Stimulated activated CD4-positive, alpha-beta T cell treated with anti-CD3 and anti-CD28 coated beads, Interleukin-4, amount 100 ng/mL, for 48 hours (primary cell): ENCODE data around the gene HOXD9.

Source experiments
- DNase-seq, 2 donors: peaks; one replicate each; pipeline ENCODE4 v3.0.0-alpha.2; 2020; ENCODE audit warnings: low read depth in 2 of 2

HOXD9 gene

DNA sequence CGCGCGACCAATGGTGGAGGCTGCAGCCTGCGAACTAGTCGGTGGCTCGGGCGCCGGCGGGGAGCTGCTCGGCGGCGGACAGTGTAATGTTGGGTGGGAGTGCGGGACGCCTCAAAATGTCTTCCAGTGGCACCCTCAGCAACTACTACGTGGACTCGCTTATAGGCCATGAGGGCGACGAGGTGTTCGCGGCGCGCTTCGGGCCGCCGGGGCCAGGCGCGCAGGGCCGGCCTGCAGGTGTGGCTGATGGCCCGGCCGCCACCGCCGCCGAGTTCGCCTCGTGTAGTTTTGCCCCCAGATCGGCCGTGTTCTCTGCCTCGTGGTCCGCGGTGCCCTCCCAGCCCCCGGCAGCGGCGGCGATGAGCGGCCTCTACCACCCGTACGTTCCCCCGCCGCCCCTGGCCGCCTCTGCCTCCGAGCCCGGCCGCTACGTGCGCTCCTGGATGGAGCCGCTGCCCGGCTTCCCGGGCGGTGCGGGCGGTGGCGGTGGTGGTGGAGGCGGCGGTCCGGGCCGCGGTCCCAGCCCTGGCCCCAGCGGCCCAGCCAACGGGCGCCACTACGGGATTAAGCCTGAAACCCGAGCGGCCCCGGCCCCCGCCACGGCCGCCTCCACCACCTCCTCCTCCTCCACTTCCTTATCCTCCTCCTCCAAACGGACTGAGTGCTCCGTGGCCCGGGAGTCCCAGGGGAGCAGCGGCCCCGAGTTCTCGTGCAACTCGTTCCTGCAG, at the start of gene HOXD9:
TSS of gene HOXD9 (plus strand) at position 37 of the 728 bp plus-strand sequence. CDS start at position 87, 50 bp downstream.
- no peak for DNase-seq

DNA sequence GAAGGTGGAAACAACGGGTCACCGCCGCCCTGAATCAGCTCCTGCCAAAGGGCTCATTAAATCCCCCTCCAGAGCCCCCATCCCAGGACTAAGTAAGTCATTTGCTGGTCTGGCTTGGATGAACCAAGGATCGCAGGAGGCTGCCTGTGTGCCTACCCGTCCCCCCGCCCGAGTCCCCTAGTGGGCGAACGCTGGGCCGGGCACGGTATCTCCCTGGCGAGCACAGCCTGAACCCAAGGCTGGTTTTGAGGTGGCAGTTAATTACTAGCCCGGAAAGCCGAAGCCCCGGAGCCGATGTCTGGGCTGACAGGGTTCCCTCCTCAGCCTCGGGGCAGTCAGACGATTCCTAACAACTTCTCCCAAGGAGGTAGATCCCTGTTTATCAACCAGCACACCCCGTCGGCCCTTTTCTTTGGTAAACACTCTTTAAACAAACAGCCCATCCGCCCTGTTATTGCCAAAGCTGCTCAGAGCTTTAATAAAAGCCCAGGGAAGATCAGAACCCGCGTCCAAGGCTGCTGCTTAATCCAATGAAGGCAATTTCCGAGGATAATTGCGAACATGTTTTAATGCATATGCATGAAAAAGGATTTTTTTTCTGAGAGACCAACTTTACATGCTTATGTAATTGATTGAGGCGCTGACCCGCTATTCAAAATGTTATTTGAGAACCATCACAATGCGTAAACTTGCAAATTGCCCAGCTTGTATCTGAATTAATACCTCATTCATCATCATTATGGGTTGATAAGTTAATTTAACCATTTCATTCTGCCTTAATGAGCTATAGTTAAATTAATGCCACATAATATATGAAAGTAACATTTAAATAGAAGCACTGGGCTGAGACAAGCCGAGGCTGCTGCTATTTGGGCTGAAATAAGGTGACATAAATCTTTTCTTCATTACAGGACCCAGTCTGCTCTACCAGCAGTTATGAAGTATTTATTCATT, 49.3 kb upstream of the HOXD9 start:
- DNase-seq: no peak

DNA sequence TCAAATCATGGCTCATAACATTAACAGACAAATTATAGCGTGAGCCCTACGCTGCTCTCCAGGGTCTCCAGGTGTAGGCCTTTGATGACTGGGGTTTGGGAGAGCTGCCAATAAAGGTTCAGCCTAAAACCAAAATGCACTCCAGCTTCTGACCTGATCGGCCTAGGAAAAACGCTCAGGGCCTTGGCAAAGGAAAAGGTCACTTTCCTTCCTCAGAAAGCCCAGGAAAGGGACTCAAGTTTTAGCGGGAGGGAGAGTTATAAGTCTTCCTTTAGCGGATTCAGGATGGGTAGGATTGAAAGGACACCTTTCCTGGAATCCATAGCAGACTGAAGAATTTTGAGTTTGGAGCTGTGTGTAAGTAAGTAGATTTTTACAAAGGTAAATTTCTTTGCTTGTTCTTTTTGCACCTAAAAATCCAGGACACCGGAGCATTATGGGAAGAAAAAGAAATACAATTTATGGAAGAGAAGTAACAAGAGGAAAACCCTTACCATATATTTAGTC, 47.5 kb upstream of the HOXD9 start:
- no peak for DNase-seq

DNA sequence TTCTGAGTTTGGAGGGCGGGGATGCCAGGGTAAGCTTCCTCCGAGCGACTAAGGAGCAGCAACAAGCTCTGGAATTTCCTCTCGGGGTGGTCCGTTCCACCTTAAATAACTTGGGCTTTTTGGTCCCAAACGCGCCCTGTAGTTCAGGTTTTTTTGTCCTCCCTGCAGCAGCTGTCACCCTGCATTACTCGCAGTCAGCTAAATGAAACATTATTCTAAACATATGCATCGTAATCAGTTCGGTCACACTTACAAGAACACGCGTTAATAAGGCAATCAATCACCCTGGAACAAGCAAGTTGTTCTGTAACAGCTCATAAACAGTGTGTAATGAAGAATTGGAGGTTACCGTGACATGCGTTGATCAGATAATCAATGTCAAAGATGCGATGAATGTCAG, 47.0 kb upstream of the HOXD9 start:
- DNase-seq: no peak

DNA sequence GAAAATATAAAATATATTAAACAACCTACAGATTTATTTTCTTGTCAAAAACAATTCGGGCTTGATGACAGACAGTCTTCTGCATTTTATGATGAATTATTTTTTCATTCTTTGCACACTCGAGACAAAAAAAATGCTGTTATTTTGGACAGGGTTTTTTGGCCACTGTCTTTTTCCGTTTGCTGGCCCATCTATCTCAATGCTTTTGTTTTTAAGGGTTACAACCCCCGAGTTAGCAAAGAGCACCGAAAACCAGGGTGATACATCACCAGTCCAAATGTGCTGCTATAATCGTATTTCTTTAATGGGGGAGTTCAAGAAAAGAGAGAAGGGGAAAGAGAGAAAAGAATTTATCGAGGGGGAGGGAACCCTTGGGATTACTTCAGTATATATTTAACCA, 46.5 kb upstream of the HOXD9 start:
- DNase-seq: no peak

DNA sequence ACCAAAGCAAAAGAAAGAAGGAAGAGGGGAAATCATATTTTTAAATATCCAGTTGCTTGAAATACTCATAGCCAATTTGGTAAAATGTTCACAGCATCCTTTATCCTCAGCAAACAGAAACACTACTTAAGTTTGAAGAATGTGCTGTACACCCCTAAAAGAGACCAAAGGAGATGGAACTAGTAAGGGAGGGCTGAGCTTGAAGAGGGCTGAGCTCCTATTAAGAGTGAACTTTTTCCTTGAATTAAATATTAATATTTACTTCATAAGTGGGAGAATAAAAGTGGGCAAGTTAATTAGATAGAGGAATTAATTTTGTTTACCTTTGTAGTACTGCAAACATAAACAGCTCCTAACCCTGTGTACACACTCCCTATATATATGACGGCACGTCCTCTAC, 45.7 kb upstream of the HOXD9 start:
- DNase-seq: no peak

DNA sequence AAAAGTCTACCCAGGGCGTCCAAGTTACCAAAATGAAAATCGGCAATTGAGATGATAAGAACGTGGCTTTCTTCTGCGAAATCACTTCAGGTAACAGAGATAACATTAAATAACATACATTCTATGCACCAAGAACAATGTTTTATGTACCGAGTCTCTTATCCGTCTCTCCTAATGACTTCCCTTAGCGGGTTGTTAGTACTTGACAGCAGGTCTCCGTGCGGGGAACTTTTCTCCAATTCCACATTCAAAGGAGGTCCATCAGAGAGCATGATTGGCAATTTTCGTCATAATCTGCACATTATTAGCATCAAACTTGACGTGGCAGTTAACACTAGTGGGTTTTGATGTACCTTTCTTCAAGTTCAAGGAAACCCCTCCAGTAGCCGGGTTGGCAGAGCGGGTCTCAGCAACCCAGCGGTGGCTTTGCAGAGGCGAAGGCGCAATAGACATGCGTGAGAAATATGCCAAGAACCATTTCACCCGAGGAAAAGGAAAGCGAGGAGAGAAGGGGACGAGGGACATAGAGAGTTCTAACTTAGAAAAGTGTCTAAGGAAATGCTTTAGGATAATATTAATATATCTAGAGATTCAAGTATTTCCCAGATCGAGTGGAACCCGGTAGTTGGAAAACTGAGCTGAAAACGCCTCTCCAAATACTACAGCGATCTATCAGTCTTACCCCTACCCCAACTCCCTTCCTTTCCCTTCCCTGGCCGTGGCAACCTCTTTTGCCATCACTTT, 43.8 kb upstream of the HOXD9 start:
- DNase-seq: no peak

DNA sequence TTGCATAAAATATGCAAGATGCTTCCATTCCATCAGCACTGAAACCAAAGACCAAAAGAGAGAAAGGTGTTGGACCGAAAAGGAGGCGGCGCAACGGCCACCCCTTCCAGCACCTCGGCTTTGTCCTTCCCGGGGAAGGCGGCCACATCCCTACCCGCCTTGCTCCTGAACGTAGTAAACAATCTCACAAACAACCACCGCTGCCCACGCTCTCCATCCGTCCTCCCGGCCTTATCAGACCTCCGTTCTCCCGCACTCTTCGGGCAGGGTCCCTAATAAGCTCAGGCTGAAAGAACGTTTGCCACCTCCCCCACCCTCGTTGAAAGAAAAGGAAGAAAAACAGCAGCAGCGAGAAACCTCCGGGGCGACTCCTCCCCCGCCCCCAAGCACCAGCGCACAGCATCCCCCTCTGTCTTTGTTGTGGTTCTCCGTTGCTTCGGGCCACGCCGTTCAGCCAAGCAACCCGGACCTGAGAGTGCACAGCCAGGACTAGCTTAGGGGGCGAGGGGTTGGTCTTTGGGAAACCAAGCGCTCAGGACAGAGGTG, 43.2 kb upstream of the HOXD9 start:
- no peak for DNase-seq

DNA sequence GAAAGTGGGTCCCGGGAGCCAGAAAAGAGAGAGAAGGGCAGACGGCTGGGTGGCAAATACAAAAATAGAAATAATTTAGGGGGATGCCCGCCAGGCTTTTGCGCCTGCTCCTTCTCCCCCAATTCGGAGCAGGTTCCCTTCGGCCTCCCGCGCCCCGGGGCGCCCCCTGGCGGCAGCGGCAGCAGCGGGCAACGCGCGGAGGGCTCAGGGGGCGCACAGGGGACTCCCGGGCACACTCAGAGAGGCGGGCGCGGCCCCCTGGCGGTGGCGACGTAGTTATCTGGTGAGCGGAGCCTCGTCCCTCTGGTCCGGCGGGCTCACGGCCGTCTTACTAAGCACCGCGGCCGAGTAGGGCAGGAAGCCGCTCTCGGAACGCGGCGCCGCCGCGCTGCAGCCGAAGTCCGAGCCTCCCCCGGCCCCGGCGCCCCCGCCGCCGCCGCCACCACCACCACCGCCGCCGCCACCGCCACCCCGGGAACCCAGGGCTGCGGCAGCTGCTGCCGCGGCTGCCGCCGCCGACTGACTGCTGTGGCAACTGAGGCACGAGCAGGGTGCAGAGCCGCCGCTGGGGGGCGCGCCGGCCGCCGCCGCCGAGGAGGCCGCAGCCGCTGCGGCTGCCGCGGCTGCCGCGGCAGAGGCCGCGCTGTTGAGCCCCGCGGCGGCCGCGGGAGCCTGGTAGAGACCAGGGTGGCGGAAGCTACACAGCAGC, 42.5 kb upstream of the HOXD9 start:
- DNase-seq: no peak

DNA sequence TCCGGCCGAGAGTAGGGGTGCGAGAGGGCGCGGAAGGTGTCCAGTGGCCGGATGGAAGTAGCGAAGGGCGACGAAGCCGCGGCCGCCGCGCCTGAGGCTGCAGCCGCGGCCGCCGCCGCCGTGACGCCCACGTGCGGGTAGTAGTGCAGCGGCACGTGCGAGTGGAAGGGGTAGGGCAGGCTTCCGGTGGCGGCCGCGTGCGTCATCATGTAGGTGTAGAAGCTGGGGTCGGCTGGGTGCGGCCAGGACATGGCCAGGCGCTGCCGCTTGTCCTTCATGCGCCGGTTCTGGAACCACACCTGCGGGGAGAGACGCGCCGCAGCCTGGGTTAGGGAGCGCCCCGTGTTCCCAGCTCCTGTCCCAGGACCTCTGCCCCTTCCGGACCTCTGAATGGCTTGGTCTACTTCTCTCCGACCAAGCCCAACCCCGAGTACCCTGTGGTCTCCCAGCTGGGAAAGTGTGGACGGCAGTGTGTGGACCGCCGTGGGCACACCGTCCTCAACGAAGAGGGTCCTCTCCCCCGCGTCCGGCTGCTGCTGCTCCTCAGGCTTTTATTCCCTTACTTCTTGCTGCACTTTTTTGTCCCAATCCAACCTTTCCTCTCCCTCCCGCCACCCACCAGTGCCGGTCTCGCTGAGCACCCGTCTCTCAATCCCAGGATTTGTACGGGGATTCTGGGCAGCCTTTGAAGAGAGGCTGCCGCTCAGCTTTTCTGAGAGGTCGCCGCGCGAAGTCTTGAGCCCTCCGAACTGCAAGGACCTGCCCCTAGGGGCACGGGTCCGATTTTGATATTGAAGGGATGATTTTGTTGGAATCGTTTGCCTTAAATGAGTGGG, 41.8 kb upstream of the HOXD9 start:
- DNase-seq: no peak

DNA sequence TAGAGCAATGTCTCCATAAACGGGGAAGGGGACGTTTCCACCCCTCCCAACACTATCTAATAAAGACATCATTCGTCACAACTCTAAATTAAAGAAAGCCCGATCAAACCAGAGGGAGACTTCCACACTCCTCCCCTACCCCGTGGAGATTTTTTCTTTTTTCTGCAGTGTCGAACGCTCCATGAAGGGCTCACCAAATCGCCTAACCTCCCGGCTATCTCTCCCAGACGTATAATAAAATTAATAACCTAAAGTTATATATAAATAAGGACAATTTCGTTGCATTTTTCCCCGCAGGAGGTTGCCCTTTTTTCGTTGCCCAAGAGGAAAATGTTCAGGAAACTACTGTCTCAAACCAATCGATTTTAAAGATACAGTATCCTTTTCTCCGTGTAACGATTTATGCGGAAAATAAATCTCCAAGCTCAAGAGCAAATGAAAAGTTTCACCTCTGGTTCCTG, 41.1 kb upstream of the HOXD9 start:
- no peak for DNase-seq

DNA sequence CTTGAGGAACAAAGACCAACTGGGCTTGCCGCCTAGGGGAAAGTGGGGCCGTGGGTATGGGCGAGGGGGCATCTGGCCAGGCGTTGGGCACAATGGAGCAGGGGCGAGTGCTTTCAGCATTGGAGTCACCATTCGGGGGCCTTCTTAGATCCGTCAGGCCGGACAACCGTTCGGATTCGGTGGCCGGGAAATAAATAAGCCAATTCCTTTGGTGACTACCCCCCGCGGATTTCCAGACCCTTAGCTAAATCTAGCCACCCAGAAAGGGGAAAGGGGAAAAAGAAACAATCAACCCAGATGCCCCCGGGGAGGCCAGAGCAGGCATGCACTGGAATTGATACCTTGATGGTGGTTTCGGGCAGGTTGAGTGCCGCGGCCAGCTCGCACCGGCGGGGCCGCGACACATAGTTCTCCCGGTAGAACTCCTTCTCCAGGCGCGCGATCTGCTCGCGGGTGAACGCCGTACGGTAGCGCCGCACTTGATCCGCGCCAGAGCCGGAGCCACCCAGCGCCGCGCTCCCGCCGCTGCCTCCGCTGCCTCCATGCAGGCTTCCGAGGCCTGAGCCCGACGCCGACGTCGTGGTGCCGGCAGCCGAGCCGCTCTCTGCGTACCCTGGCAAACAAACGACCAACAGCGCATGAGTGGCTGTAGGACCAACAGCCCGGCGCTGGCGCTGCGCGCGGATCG, 40.5 kb upstream of the HOXD9 start:
- DNase-seq: no peak

DNA sequence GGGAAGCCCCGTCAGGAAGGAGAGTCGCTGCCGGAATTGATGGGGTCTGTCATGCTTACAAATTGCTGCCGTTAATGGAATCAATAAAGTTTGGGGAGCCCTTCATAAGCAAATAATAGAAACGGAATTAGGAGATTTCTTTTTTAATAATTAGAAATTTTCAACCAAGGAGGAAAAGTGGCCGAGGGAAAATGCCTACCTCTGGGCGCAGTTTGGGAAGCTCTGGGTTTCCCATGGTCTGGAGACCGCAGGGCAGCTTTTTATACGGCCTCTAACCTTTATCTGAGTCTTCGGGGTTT, 40.0 kb upstream of the HOXD9 start:
- DNase-seq: no peak

DNA sequence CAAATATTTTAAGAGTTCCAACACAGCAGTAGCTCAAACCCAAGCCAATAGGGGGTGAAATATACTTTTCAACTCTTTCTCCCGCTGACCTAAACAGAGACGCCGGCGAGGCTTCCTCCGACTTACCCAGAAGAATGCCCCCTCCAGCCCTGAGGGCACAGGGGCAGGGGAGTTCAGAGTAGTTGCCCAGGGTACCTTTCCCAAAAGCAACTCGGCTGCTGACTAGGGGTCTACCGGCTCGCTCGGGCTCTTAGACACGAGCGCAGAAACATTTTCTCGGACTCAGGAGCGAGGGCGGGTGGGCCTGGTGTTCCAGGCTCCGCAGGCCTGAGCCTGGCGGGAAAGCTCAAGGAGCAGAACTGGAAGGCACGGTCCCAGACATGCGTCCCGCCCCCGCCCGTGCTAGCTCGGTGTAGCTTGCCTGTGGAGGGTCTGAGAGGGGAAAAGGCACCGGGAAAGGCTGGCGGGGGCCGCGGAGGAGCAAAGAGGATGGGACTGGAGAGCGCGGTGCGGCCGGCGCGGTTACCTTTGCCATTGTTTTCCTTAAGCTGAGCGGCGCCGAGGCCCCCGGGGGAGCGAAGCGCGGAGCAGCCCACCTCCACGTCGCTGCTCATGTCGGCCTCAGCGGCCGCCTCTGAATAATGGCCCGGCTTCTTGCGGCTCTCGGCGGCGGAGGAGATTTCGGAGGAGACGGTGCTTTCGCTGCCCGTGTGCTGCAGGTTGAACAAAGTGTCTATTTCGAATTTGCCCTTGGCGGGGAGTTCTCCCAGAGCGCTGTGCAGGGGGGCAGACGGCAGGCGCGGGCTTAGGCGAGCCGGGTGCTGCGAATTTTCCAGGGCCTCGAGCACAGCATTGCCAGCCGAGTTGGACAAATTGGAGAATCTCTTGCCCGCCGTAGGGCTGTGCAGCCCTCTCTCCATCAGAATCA, 39.4 kb upstream of the HOXD9 start:
- DNase-seq: no peak

DNA sequence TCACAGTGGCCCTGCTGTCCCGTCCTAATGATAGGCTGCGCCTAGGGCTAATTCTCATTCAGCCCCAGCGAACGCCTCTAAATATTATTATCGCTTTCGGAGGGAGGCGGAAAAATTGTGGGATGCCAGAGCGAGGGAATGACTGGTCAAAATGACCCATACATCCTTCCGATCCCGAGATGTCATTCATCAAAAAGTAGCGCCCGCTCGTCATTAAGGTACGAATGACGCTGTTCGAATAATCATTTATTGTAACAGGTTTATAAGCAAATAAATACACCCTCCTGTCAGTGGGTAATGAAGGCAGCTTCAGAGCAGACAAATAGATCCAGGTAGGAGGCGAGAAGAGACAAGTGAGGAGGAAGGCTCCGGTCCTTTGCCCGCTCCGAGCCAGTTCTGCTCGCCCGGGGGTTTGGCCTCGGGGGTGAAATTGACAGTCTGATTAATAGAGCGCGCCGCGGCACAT, 38.7 kb upstream of the HOXD9 start, which contains the start of gene EVX2:
TSS of gene EVX2 (minus strand) at position 167 of the 466 bp plus-strand sequence. CDS start 186 bp downstream, outside the sequence.
- DNase-seq: no peak

DNA sequence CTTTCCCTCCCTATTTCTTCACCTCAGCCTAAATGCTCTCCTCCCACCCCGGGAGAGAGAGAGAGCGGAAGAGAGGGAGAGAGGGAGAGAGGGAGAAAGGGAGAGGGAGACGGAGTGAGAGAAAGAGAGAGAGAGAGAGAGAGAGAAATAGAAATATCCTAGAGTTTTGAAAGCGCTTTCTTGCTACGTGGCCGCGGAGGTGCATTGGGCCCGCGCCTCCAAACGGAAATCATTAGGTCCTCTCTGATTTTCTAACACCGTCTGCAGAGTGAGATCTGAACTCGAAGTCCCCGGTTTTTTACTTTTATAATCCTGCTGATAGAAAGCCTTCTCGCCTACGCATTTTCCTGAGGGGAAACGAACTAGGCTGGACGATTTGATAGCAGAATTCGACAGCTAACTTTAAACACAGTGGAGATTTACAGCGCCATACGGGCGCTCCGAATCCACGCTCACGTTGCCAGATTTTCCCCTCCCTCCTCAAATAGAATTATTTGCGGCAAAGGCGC, 37.9 kb upstream of the HOXD9 start:
- DNase-seq: no peak

DNA sequence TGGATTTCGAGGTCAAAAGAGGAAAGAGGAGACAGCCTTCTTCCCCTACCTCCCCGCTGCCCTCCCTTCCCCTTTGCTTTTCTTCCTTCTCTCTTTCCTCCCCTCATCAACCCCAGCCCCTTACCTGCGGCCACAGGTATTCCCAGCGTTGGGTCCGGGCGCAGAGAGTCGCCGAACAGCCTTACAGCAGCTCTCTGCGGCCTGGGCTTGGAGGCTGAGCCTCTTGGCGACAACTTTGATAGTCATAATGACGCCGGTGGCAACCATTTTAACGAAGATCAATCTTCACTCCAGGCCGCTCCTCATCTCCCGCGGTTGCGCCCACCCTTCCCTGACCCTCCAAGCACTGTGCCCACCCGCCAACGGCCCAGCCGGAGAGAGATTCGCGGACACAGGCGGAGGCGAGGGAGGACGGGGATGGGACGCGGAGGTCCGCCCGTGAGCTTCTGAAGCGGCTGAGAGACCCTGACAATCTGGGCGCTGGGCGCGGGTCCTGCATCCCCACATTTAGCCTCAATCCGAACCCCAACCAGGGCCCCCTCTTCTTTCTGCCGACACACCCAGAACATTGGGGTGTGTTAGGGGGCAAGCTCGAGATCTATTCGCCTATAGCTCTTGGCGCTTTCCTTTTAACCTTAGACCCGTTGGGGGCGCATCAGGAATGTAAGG, 37.3 kb upstream of the HOXD9 start:
- DNase-seq: no peak
